ENCODE measurements around the gene CFL2. TPM values are rescaled to one million over a fixed set of nuclear protein-coding genes. Genes with fewer than 3 reads are reported as not detected.
"Not testable (repeated sequence)": the region's sequence is repeated elsewhere in the genome, so short reads cannot be mapped to it uniquely, and the experiment has no call there.

The CFL2 gene
- total RNA-seq, 4 donors from 2014 or later = 35.3 to 69.4 (median 67.4) TPM

- ATAC-seq (ENCODE audit: low FRiP score) (no peak), DNase-seq (ENCODE audit: low spot score) (no peak)
- no peak for TF ChIP-seq CTCF (IDR thresholded peaks at IDR 0.05)
Measured at GRCh38 chr14:34711169-34711568, 3.2 kb downstream of the CFL2 start.

GRCh38 chr14:34710744-34711143 is 3.6 kb downstream of the CFL2 start:
- DNase-seq (ENCODE audit: low spot score) (no peak), ATAC-seq (ENCODE audit: low FRiP score) (no peak)
- TF ChIP-seq CTCF (IDR thresholded peaks at IDR 0.05) = no peak

- no peak for ATAC-seq (ENCODE audit: low FRiP score)
- no peak for DNase-seq (ENCODE audit: low spot score)
- TF ChIP-seq CTCF (IDR thresholded peaks at IDR 0.05) = no peak
Measured at GRCh38 chr14:34710006-34710405, 4.4 kb downstream of the CFL2 start.

- ATAC-seq (ENCODE audit: low FRiP score) = no peak
- DNase-seq (ENCODE audit: low spot score) = no peak
- TF ChIP-seq CTCF (IDR thresholded peaks at IDR 0.05) = no peak
Measured at GRCh38 chr14:34707722-34708121, 6.7 kb downstream of the CFL2 start.

GRCh38 chr14:34701808-34702207 is 12.6 kb downstream of the CFL2 start:
- no peak for TF ChIP-seq CTCF (IDR thresholded peaks at IDR 0.05)
- no peak for ATAC-seq (ENCODE audit: low FRiP score)
- no peak for DNase-seq (ENCODE audit: low spot score)

GRCh38 chr14:34700622-34701130 is 13.7 kb downstream of the CFL2 start:
- no peak for TF ChIP-seq CTCF (IDR thresholded peaks at IDR 0.05)
- DNase-seq (ENCODE audit: low spot score) (no peak), ATAC-seq (ENCODE audit: low FRiP score) (no peak)

- TF ChIP-seq CTCF (IDR thresholded peaks at IDR 0.05) = no peak
- no peak for DNase-seq (ENCODE audit: low spot score)
Measured at GRCh38 chr14:34699873-34700621, 14.3 kb downstream of the CFL2 start.

GRCh38 chr14:34694216-34694615 is 20.2 kb downstream of the CFL2 start:
- not testable (repeated sequence) for ATAC-seq (ENCODE audit: low FRiP score); DNase-seq (ENCODE audit: low spot score)

More at GRCh38 chr14:34699873-34700621, 14.3 kb downstream of the CFL2 start:
- ATAC-seq (ENCODE audit: low FRiP score) = peak; percentile 87
